GM19238 (cell line): ENCODE results near the gene LAMA4.

Experiments
- DNase-seq: peaks from one replicate; pipeline ENCODE4 v3.0.0; 2011; ENCODE audit warnings: low spot score; ENCODE audit not compliant: insufficient read length

LAMA4 gene

GRCh38 chr6:112237595-112237994 is 16.8 kb downstream of the LAMA4 start:
- DNase-seq, result no peak

DNA sequence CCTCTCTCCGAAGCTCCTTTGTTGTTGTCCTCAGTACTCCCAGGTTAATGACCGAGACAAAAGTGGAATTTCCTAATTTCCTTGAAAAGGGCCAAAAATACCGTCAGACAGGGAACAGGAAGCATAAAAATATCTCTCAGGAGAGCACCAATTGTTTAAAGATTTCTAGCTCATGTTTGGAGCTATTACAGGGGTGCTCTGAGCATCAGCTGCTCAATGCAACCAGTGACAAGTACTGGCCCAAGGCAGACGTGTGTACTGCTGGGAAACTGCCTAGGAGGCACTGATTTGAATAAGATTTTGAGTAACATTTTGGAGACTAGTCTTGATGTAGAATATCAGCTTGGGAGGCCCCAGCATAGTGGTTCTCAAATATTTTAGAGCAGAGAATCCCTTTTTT is 17.3 kb downstream of the LAMA4 start:
- no peak for DNase-seq

GRCh38 chr6:112235956-112236355 is 18.4 kb downstream of the LAMA4 start:
- DNase-seq, result no peak

DNA sequence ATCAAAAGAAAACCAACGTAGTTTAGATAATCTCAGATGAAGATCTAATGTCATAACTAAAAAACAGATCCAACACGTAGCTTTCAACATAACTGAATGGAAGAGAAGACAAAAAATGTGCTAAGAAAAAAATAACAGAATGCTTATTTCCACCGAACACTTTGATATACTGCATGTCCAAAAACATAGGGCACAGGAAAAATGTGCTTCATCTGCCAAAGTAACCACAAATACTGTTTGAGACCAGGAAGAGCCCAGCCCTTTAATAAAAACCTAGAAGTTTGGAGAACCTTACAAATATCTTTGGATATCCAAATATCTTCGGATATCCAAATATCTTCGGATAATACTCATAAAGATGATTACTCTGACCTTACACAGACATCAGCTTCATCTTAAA is 19.8 kb downstream of the LAMA4 start:
- DNase-seq, result no peak

DNA sequence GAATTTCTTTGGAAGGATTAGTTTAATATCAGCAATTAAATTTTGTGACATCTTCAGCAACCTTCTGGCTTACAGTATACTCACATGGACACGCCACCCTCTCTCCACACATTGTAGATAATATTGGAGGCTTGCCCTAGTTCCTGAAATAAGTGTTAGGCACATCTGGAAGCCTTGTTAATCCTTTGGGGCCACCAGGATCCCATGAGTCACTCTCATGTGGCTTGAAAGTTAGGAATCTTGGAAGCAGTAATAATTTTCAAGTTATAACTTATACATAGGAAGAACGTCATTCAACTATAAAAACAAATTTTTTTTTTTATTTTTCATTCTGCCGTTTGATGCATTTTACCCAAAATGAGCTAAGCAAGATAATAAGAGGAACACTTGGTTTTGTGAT is 20.5 kb downstream of the LAMA4 start:
- DNase-seq, result no peak

- no peak for DNase-seq
Observed at GRCh38 chr6:112232845-112233256, 21.5 kb downstream of the LAMA4 start.

DNA sequence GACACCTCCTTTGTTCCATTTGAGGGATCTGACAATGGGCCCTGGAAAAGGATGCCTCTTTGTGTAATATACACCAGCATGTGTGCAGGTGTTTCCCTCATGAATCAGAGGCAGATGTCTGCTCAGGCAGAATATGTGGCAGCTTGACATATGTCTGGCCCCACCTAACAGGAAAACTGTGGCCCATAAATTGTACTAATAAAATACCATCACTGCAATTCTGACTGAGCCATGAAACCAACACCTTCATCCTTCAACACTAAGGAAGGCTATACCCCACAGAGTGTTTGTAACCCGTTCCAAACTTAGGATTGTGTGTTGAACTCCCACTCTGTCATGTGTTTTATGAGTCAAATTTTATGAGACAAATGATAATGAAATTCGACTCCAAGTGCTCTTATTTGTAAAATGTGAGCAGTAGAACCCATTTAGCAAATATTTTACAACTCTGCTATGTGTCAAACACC is 22.7 kb downstream of the LAMA4 start:
- no peak for DNase-seq

DNA sequence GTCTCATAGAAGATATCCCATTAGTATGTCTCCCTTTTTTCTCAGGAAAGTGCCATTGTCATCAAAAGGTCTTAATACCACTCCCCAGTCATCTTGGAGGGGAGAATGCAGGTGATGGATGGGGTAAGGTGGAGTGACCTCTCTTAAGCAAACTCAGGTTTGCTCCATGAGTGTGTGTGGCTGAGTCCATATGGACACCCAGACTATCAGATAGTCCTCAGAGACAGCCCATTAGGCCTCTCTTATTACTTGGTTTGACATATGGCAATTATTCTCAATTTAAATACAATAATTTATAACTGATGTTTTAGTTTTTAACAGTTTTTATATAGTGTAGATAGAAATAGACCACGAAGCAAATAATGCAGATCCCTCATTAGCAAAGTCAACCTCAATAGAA is 23.2 kb downstream of the LAMA4 start:
- DNase-seq, result no peak

GRCh38 chr6:112228480-112229332 is 25.7 kb downstream of the LAMA4 start:
- no peak for DNase-seq

GRCh38 chr6:112227992-112228391 is 26.4 kb downstream of the LAMA4 start:
- DNase-seq, result no peak

GRCh38 chr6:112227411-112227810 is 27.0 kb downstream of the LAMA4 start:
- no peak for DNase-seq

GRCh38 chr6:112225691-112226090 is 28.7 kb downstream of the LAMA4 start:
- no peak for DNase-seq

DNA sequence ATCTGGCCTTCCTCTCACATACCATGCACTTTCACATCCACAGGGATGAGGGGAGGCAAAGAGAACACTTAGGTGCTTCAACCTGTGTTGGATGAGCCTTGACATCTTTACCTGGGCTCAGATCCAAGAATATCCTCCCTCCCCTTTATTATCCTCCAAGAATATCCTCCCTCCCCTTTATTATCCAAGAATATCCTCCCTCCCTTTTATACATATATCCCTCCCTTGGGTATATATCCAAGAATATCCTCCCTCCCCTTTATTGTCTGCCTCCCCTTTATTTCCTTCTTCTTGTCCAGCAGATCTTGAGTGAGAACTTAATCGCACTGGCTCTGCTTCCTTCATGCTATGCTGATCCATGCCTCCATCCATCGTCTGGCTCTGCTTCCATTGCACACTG is 30.3 kb downstream of the LAMA4 start:
- DNase-seq, result no peak

- no peak for DNase-seq
Observed at GRCh38 chr6:112223070-112223861, 31.1 kb downstream of the LAMA4 start.

DNA sequence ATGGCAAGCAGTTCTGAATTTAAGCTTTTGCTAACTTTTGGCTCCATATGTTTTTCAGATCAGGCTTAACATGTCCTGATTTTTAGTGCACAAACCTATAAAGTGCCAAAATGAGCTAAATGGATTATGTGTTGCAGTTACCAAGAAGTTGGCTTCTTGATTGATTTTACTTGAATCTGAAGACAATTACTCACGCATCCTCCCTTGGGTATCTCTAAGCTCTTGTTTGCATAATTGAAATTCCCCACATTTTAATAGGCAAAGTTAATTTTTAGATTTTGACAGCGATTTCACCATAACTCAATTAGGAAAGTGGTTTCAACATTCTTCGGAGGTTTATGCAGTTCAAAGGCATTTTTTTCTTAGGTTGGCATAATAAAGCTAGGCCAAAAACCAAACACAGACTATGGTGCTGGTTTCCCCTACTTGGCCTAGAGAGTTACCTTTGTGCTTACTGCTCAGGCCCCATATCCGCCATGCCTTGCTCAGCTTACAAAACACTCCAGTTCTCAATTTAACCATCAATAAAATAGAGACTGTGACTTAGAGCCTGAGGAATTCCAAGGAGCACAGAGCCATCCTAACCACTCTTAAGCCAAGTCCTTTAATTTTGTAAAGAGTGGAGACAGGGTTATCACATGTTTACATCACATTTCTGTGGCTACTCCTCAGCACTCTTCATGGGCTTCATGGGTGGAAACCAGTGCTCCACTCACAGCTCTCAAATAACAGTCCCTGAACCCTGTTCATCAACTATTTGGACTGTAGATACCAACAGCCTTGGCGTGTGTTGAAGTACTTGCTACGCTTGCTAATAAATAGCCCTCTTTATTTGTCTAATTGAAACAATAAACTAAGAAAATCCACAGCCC is 32.1 kb downstream of the LAMA4 start:
- no peak for DNase-seq

GRCh38 chr6:112221561-112221960 is 32.8 kb downstream of the LAMA4 start:
- no peak for DNase-seq

DNA sequence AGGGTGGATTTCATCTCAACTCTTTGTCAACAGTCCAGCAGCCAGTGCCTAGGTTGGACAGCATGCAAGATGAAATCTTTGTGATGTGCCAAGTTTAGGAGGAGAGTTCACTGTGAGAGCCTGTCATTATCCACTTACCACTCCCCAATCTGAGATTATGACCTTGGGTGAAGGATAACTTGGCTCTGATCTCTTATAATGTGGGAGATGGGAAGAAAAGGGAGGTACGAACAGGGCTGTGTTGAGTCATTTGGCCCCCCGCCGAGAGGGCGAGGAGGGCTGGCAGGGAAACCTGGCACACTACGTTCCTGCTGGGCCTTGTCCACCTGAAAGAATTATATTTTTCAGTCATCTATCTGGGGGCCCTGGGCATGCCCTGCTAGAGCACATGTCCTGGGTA is 35.8 kb downstream of the LAMA4 start:
- DNase-seq, result no peak

GRCh38 chr6:112216662-112217551 is 37.5 kb downstream of the LAMA4 start:
- DNase-seq, result no peak

GRCh38 chr6:112215488-112216284 is 38.7 kb downstream of the LAMA4 start:
- no peak for DNase-seq
